Stimulated activated CD8-positive, alpha-beta memory T cell treated with anti-CD3 and anti-CD28 coated beads, Interleukin-15, amount 100 ng/mL, for 48 hours (primary cell): Measurements from ENCODE around the gene TRIP6.
A peak's percentile ranks its signal among the peaks of the same experiment; 100 is the strongest.

Experiments used
- DNase-seq, 2 donors: peaks; one replicate each; pipeline ENCODE4 v3.0.0-alpha.2; 2020; ENCODE audit warnings: low read depth in 2 of 2

TRIP6 gene

DNA sequence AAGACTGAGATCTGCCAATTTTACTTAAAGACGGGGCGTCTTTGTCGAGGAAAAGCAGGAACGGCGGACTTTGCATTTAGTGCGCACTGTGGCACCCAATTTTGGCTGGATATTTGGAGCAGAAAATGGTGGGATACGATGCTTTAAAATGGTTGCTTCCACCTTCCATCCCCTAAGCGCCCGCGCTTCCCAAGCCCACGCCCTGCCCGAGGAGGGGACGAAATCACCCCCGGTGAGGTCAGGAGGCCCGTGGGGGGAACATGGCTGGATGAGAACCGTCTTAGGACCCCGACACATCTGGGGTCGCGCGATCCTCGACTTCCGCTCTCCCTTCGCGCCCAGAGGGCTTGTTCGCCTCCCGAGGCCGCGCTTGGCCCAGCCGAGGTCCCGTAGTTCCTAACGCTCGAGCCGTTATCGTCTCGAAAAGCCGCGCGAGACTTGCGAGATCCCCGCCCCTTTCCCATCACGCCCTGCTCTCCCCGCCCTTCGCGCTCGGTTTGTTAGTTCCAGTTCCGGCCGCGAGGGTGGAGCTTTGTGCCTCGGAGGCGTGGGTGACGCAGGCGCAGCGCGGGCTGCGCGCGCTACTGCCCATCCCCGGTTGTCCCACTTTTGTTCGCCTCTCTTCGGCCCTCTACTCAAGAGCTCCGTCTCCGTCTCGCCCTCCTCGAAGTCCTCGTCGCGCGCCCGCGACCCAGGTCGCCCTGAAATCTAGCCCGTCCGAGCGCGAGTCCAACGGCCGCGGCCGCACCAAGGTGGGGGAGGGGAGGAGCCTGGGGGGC is 7.6 kb downstream of the TRIP6 start, which contains the start of gene SRRT:
Gene SRRT, plus strand, starts transcription at position 527 of the 779 bp plus-strand sequence. CDS start 488 bp downstream, outside the sequence.
- peak; percentile 98 for DNase-seq

DNA sequence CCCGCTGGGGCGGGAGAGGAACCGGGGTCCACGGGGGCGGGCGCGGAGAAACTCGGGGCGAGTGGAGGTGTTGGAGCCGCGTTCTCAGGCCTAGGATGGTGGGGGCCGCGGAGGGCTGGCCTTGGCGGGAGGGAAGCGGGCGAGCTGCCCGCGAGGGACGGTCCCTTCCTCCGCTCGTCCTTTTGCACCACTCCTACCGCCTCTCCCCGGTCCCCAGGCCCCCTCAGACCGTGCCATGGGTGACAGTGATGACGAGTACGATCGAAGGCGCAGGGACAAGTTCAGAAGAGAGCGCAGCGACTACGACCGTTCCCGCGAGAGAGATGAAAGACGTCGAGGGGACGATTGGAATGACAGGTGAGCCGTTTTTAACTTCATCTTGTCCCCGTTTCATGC is 8.2 kb downstream of the TRIP6 start:
- DNase-seq, result no peak

DNA sequence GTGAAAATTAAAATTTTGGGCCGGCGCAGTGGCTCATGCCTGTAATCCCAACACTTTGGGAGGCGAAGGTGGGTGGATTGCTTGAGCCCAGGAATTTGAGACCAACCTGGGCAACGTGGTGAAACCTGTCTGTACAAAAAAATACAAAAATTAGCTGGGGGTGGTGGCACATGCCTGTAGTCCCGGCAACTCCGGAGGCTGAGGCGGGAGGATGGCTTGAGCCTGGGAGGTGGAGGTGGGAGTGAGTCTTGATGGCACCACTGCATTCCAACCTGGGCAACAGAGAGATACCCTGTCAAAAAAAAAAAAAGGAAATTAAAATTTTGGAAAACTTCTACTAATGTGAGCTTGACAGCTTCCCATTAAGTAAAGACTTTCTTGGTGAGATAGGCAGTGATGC is 10.8 kb downstream of the TRIP6 start:
- no peak for DNase-seq

DNA sequence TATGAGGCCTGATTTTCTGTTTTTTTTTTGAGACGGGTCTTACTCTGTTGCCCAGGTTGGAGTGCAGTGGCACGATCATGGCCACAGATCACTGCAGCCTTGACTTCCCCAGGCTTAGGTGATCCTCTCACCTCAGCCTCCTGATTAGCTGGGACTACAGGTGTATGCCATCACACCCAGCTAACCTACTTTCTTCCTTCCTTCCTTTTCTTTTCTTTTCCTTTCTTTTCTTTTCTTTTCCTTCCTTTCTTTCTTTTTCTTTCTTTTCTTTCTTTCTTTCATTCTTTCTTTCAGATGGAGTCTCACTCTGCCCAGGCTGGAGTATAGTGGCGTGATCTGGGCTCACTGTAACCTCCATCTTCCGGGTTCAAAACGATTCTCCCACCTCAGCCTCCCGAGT is 11.5 kb downstream of the TRIP6 start:
- no peak for DNase-seq

DNA sequence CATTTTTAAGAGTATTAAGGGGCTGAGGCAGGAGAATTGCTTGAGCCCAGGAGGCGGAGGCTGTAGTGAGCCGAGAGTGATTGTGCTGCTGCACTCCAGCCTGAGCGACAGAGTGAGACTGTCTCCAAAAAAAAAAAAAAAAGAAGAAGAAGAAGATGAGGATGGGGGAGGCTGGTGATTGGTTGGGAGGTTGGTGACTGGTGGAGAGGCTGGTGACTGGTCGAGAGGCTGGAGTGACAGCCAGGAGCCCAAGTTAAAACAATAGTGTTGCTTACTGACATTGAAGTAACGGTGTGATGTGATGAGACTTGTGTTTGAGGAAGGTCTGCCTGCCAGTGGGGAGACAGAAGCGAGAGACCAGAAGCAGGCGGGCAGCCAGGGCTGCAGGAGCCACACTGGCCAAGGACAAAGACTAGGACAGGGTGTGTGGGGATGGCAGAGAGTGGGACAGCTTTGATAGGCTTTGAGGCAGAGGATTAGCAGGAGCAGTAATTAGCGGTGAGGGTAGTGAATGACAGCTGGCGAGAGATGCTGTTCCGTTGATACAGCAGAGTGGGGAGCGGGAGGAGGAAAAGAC is 12.6 kb downstream of the TRIP6 start:
- no peak for DNase-seq

DNA sequence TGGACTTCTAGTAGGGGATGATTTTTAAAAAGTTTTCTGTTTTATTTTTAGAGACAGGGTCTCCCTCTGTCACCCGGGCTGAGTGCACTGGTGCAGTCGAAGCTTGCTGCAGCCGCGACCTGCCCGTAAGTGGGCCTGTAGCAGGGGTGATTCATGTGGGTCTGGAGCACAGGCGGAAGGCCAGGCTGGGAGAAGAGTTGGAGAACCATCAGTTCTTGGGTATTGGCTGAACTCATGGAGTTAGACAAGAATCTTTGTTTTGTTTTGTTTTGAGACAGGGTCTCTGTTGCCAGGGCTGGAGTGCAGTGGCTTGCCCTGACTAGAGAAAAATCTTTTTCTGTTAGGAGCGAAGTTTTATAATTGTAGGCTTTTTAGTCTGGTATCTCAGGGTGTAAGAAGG is 13.5 kb downstream of the TRIP6 start:
- no peak for DNase-seq

DNA sequence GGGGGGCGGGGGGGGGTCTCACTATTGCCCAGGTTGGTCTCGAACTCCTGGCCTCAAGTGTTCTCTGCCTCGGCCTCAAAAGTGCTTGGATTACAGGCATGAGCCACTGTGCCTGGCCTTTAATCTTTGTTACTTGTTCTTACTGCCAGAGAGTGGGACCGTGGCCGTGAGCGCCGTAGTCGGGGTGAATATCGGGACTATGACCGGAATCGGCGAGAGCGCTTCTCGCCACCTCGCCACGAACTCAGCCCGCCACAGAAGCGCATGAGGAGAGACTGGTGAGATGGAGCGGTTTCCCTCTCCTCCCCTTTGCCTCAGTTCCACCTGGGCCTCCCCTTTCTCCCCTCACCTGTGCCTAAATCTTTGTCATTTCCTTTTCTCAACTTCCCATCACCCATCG is 13.9 kb downstream of the TRIP6 start:
- no peak for DNase-seq

DNA sequence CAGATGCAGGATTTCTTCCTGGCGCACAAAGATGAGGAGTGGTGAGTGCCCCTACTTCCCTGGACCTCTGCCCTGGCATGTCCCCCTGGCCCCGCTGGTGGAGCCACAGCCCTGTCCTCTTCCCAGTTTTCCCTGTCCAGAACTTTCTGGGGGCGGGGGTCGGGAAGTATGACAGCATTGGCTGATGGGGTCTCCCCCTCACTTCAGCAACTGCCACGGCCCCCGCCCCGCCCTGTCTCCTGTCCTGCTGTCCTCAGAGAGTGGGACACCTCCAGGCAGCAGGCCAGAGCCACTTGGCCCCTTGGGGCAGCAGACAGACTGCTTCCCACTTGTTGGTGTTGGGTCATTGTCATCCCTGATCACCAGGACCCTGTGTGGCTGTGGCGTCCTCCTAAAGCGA is 15.0 kb downstream of the TRIP6 start:
- no peak for DNase-seq

DNA sequence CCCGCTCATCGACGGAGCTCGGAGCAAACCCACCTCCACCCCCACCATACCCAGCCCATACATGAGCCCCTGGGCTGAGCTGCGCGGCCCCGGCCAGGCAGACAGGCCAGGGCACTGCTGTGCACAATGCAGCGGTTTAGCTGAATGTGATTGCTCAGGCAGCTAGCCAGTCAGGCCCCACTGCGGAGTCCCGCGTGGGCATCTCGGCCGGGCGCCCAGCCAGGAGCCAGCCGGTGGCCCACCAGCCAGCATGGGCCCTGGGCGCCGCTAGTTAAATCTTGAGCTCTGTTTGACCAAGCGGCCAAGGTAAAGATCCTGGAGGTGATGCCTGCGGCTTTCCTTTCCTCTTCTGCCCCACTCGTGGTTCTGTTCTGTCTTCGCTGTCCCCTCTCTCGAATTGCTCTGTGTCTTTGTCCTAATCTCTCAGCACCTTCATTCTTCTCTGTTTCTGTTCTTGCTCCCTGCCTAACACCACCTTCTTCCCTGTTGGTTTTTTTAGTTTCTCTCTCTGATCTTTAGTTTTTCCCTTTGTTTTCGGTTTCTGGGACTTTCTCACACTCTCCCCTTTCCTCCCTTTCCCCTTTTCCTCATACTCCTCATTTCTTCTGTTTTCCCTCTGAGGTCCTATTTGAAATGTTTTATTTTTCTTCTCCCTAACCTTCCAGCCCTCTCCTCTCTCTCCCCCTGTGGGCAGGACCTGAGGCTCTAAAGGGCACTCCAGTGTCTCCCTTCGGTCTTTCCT is 15.8 kb downstream of the TRIP6 start:
- no peak for DNase-seq

DNA sequence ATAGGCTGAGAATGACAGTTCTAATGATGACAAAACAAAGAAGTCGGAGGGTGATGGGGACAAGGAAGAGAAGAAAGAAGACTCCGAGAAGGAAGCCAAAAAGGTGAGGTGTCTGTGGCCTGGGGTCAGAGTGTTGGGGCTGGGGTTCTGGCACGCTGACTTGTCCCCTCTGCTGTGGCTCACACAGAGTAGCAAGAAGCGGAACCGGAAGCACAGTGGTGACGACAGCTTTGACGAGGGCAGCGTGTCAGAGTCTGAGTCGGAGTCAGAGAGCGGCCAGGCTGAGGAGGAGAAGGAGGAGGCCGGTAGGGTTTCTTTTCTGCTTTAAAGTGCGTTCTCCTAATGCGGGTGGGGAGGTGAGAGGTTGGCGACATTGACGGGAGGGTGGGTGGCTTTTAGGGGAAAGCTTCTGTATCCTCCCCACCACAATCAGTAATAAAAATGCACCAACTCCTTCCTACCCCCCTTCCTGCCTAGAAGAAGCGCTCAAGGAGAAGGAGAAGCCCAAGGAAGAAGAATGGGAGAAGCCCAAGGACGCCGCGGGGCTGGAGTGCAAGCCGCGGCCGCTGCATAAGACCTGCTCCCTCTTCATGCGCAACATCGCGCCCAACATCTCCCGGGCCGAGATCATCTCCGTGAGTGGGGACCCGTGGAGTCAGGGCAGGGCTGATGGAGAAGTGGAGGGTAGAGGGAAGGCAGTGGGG is 17.7 kb downstream of the TRIP6 start:
- no peak for DNase-seq

DNA sequence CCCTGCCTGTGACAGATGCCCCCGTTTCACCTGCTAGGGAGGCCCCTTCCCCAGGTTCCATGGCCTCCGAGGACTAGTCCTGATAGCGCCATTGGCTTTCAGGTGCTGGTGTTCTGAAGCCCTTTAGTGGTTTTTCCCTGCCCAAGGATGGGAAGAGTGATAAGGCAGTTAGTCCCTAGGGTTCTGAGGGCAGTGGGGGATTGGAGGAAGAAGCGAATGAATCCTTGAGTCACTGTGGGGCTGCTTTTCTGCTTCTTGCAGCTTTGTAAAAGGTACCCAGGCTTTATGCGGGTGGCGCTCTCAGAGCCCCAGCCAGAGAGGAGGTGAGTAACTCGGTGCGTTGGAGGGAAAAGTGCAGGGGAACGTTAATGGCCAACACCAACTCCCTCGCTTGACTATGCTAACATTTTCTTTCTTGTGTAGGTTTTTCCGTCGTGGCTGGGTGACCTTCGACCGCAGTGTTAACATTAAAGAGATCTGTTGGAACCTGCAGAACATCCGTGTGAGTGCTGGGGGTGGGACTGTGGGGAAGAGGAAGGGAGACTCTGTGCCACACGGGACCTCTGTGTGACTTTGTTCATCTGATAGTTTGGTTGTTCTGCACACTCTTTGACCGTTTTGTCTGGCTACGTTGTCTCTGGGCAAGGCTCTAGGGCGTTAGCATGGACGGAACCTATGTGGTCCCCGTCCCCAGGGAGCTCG is 18.4 kb downstream of the TRIP6 start:
- DNase-seq, result no peak

DNA sequence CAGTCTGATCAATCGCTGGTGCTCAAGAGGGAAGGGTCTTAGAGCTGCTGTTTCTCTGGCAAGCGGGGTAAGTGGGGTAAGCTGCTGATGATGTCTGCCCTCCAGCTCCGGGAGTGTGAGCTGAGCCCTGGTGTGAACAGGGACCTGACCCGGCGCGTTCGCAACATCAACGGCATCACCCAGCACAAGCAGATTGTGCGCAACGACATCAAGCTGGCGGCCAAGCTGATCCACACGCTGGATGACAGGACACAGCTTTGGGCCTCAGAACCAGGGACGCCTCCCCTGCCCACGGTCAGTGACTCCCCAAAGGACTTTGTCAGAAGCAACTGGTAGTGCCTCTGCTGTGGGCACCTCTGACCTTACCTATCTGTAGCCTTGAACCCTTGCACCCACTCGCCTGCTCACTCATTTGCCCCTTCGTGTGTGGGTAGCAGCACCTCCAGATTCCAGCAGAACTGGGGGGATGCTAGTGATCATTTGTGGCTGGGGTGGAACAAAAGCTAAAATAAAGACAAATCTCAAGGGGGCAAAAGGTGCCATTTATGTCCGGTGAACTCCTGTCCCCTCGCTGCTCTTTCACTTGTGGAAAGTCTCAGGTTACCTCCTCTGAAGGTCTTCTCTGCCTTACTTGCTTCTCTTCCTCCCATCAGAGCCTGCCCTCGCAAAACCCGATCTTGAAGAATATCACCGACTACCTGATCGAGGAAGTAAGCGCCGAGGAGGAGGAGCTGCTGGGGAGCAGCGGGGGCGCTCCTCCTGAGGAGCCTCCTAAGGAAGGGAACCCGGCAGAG is 19.2 kb downstream of the TRIP6 start:
- DNase-seq, result no peak

DNA sequence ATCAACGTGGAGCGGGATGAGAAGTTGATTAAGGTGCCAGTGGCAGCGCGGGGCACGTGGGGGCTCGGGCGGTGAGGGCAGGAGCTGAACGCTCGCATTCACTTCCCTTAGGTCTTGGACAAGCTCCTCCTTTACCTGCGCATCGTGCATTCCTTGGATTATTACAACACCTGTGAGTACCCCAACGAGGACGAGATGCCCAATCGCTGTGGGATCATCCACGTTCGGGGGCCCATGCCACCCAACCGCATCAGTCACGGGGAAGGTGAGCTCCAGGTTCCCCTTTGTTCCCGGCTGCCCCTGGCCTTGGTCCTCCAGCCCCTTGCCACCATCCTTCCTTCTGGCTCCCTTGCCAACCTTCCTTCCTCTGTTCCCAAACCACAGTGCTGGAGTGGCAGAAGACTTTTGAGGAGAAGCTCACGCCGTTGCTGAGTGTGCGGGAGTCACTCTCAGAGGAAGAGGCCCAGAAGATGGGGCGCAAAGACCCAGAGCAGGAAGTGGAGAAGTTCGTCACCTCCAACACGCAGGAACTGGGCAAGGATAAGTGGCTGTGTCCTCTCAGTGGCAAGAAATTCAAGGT is 19.8 kb downstream of the TRIP6 start:
- DNase-seq, result no peak

DNA sequence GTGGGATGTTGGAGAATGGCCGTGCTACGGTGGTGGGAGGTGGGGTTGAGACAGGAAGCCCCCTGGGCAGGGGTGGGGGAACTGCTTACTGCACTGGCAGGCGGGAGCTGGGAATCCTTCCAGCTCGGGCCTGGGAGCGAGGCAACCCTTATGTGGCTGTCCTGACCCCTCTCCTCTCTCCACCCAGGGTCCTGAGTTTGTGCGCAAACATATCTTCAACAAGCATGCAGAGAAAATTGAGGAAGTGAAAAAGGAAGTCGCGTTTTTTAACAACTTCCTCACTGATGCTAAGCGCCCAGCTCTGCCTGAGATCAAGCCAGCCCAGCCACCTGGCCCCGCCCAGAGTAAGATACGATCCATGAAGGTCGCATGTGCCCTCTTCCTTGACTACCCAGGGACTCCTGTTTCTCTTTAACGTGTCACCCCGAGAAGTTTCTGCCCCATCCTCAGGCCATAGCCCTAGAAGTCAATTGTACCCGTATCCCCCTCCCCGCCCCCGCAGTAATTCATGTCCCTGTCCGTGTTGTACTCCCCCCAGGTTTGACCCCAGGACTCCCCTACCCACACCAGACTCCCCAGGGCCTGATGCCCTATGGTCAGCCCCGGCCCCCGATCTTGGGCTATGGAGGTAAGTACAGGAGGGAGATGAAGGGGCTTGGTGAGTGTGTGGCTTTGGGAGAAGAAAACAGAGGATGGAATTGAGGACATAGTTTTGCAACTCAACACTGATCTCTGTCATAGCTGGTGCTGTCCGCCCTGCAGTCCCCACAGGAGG is 20.5 kb downstream of the TRIP6 start:
- no peak for DNase-seq

DNA sequence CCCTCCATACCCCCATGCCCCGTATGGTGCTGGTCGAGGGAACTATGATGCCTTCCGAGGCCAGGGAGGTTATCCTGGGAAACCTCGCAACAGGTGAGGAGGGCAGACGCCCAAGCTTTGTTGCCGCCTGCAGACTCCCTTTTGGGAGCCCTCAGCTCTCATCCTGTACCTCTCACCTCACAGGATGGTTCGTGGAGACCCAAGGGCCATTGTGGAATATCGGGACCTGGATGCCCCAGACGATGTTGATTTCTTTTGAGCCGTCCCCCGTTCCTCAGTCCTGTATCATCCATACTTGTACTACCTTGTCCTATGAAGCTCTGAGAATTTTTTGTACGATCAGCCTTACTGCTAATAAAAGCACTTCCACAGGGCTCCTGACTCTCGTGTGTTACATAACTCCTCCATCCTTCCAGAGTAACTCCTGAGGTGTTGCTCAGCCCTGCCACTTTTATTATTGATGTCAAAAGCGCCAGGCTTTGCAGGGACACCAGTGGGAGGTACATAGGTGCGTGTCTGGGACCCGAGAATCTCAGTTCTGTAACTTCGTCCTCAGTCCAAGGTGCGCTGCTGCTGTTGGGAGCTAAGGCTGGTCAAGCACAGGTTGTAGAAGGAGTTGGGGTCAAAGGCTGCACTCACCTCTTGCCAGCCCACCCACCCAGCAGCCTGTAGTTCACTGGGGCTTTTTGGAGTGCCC is 21.3 kb downstream of the TRIP6 start:
- DNase-seq, result no peak

DNA sequence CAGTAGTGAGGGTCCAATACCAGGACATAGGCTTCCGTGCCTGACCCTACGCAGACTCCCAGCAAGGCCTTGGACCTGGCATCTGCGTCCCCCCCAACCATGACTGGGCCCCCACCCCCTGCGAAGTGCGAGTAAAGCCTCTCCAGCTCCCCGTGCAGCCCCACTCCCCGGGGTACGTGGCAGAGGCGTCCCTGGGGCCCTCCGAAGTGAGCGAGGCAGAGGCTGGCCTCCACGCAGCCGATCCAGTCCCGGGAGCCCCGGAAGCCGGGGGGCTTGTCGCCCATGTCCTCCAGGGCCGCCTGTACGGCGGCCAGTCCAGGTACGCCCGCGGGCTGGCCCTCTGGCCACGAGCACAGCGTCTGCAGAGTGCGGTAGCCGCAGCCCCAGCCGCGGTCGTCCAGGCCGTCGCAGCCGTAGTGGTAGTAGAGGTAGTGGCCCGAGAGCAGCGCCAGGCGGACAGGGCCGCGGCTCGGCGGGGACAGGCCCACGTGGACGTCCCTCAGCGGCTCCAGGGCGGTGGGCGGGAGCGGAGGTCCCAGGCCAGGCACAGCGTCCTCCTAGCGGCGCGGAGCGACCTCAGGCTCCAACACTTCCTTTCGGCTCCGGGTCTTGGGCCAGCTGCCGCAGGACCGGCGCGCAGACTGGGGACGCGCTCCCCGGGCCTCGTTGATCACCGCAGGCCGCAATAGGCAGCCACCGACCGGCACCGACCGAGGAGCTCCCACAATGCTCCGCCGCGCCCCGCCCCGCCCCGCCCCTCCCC is 22.0 kb downstream of the TRIP6 start, which contains the start of gene UFSP1:
Gene UFSP1, minus strand, starts transcription at position 728 of the 763 bp plus-strand sequence. Its CDS starts 444 bp downstream, at position 284.
- DNase-seq, result no peak

DNA sequence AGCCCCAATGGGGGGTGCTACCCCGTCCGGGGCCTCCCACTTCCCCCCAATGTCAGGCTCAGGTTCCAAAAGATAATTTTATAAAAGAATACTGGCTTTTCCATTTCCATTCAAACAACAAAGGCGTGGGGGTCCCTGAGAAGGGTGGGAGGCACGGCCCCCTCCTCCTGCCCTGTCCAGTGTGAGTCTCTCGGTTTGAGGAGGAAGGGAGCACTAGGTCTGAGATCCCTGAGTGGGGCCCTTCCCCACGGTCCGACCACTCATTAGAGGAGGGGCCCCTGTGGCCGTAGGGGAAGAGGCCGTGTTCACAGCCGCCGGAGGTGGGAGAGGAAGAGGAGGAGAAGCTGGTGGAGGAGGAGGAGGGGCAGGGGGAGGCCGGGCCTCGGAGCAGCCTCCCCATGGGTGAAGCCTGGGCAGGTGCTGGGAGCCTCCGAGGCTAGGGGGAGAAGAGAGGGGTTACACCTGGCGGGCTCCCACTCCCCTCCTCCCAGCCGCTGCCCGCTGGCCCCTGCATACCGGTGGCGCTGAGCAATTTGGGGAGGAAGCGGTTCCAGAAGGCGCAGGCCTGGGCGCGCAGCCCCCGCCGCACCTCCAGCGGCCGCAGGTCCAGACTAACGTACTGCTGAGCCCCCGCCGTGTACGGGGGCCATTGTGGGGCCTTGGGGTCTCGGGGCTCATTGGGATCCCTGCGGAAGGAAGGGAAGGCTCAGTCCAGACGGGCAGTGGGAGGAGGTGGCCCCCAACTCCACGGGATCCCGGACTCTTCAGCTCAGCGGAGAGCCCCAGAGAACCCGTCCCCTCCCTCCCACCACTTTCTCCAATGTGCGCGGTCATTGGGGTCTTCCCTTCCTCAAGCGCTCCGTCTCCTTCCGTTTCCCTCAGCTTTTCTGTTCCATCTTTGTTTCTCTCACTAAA is 23.7 kb downstream of the TRIP6 start:
- DNase-seq, result no peak
